GM12864 (cell line): ENCODE data around the gene ENOX2.
"Not testable (repeated sequence)": the region's sequence is repeated elsewhere in the genome, so short reads cannot be mapped to it uniquely, and the experiment has no call there.

ENCODE experiments used
- DNase-seq: peaks from one replicate; pipeline ENCODE4 v3.0.0-alpha.2; 2011; ENCODE audit warnings: low read depth
- H3K4me3 ChIP-seq: 2 replicates; pipeline ENCODE4 v1.5.1; 2011; ENCODE audit warnings: mild to moderate bottlenecking, low read depth, low read length, control low read depth
- TF ChIP-seq, protein P1 (sequence below): IDR thresholded peaks from 2 replicates; pipeline ENCODE4 v1.5.1; 2011; ENCODE audit warnings: low read depth, mild to moderate bottlenecking, moderate library complexity, low read length, control low read depth, inconsistent platforms; ENCODE audit errors: missing control alignments

ENOX2 gene

GRCh38 chrX:130801901-130802300 is 101.1 kb downstream of the ENOX2 start:
- DNase-seq = no peak
- TF ChIP-seq, protein P1, sequence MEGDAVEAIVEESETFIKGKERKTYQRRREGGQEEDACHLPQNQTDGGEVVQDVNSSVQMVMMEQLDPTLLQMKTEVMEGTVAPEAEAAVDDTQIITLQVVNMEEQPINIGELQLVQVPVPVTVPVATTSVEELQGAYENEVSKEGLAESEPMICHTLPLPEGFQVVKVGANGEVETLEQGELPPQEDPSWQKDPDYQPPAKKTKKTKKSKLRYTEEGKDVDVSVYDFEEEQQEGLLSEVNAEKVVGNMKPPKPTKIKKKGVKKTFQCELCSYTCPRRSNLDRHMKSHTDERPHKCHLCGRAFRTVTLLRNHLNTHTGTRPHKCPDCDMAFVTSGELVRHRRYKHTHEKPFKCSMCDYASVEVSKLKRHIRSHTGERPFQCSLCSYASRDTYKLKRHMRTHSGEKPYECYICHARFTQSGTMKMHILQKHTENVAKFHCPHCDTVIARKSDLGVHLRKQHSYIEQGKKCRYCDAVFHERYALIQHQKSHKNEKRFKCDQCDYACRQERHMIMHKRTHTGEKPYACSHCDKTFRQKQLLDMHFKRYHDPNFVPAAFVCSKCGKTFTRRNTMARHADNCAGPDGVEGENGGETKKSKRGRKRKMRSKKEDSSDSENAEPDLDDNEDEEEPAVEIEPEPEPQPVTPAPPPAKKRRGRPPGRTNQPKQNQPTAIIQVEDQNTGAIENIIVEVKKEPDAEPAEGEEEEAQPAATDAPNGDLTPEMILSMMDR = no peak
- no peak overlapping the region for H3K4me3 ChIP-seq

DNA sequence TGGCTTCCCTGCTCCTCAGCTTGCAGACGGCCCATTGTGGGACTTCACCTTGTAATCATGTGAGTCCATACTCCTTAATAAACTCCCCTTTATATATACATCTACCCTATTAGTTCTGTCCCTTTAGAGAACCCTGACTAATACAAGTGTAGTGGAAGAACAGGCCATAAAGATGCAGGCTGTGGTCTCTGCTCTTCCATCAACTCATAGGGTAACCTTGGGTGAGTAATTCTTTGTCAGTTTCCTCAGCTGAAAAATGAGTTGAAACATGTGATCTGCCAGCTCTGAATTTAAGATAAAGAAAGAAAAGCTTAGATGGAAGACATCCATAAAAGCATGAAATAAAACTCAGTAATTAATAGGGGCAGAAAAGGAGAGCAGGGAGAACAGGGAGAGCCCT is 103.6 kb downstream of the ENOX2 start:
- H3K4me3 ChIP-seq = no peak overlapping the region
- DNase-seq = no peak
- TF ChIP-seq, protein P1 = no peak

DNA sequence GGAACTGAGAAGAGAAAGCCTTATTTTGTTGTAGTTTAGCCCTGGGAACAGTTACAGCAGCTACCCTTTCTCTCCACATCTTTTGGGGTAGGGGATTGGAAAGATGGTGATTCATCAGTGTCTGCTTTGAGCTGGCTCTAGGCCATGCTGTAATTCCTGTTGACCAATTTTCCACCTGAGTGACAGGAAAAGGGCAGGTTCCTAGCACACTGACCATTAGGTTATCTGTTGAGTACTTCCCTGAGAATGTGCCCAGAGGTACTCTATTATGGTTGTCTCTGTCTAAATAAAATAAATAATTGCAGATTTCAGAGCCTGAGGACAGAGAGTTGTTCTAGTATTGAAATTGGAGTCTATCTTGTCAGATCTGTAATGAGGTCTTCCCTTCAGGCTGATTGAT is 109.0 kb downstream of the ENOX2 start:
- TF ChIP-seq, protein P1 = no peak
- no peak overlapping the region for H3K4me3 ChIP-seq
- DNase-seq = no peak

DNA sequence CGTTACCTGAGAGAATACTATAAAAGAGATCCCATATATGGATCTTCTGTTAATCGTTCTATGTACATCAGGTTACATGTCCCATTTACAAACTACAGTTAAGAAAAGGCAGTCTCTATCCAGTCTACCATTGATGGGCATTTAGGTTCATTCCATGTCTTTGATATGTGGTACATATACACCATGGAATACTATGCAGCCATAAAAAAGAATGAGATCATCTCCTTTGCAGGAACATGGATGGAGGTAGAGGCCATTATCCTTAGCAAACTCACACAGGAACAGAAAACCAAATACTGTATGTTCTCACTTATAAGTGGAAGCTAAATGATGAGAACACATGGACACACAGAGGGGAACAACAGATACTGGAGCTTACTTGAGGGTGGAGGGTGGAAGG is 111.1 kb downstream of the ENOX2 start:
- DNase-seq, H3K4me3 ChIP-seq: not testable (repeated sequence)

- no peak for DNase-seq
- TF ChIP-seq, protein P1 = no peak
- no peak overlapping the region for H3K4me3 ChIP-seq
These were observed 113.2 kb downstream of the ENOX2 start for GRCh38 chrX:130789793-130790192.

DNA sequence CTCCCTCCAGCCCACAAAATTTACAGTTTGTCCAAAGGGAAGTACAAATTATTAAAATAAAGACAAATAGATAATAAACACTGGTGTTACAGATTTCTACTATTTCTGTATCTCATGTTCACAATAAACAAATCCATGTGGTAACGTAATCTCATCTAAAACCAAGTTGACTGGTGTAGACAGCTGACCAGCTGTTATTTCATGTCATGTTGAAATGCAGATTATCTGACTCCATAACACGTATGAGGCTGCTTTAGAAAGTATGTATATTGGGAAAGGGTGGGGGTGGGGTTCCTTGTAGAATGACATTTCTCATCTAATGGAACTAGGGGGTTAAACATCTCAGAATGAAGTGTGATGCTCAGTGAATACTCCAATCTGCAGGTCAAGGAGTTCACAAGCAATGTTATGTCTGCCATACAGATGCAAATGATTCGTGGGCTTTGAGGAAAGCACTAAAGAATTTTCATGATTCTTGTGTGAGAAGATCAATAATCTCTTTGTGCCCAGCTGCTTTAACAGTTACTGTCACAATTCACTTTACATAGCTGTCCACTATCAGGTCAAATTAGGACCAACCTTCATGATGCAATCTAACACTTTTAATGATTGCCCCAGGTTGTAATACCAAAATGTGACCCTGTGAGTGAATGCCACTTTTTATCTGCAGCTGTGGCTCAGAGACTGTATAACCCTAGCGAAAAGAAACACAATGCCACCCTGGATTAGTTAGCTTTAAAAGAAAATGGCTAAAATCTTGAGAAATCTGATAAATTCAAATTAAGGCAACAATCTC is 114.0 kb downstream of the ENOX2 start:
- TF ChIP-seq, protein P1 = no peak
- DNase-seq = no peak
- H3K4me3 ChIP-seq = no peak overlapping the region

GRCh38 chrX:130786030-130786429 is 117.0 kb downstream of the ENOX2 start:
- DNase-seq = no peak
- TF ChIP-seq, protein P1 = no peak
- no peak overlapping the region for H3K4me3 ChIP-seq
